GM12878 (cell line): ENCODE results near the gene LYPLAL1. TPM values are rescaled to one million over a fixed set of nuclear protein-coding genes. Genes with fewer than 3 reads are reported as not detected.

Source experiments
- ATAC-seq: fragments of 200-7000 bp; cut with Tn5 transposase; 3 replicates; pipeline ENCODE4 v1.9.1; 2020; ENCODE audit warnings: mild to moderate bottlenecking, moderate library complexity
- BruUV-seq: library from RNA; stranded (reverse); fragments of 400-500 nt; replicated peaks from 2 replicates; lab custom pipeline; 2021; lab: Mats Ljungman, UMichigan
- CTCF ChIA-PET: fragments of 300-600 bp; sonication (Branson Sonifier 250); formaldehyde crosslinking; extraction: SDS; loops from one replicate; lab custom pipeline; 2021; ENCODE audit warnings: inconsistent platforms; lab: Yijun Ruan, JAX
- POLR2A ChIA-PET: fragments of 350-600 bp; formaldehyde crosslinking; extraction: SDS; loops from one replicate; lab custom pipeline; 2021; ENCODE audit warnings: inconsistent platforms; lab: Charles Lee
- RAD21 ChIA-PET: fragments of 300-600 bp; sonication (Branson Sonifier 250); formaldehyde crosslinking; loops from one replicate; lab custom pipeline; 2023; ENCODE audit warnings: antibody characterized with exemption; ENCODE audit not compliant: unreplicated experiment; lab: Charles Lee
- SMC1A ChIA-PET: fragments of 300-600 bp; sonication (Branson Sonifier 250); formaldehyde crosslinking; loops from one replicate; lab custom pipeline; 2023; ENCODE audit not compliant: unreplicated experiment, uncharacterized antibody; lab: Charles Lee
- DNase-seq: peaks from one replicate; pipeline ENCODE4 v3.0.0-alpha.2; 2011; ENCODE audit warnings: low read depth, low spot score
- FAIRE-seq: peaks from 3 replicates; lab custom pipeline; 2011; peaks lifted over from hg19 to GRCh38; lab: Jason Lieb, UNC
- H2AFZ ChIP-seq: 2 replicates; pipeline ENCODE4 v1.6.0; 2011; ENCODE audit warnings: low read depth, low read length, control low read depth; ENCODE audit not compliant: control insufficient read depth
- H3K27ac ChIP-seq: 2 replicates; pipeline ENCODE4 v1.5.1; 2011; ENCODE audit warnings: control low read depth; ENCODE audit not compliant: control insufficient read depth, insufficient read depth
- H3K27me3 ChIP-seq, 2 experiments: replicated peaks in 1 of 2; 2 replicates each; pipeline versions ENCODE4 v1.6.0 to v1.6.1; 2011; ENCODE audit warnings: low read length in 1 of 2; ENCODE audit not compliant: control insufficient read depth in 2 of 2, insufficient read depth in 2 of 2
- H3K36me3 ChIP-seq, 2 experiments: 2 replicates each; pipeline ENCODE4 v1.5.1; 2011; ENCODE audit warnings: low read length in 1 of 2; ENCODE audit not compliant: control insufficient read depth in 2 of 2, insufficient read depth in 2 of 2
- H3K4me1 ChIP-seq: 2 replicates; pipeline ENCODE4 v1.6.1; 2011; ENCODE audit warnings: mild to moderate bottlenecking, low read length, moderate library complexity, mixed read lengths; ENCODE audit not compliant: control insufficient read depth, insufficient read depth
- H3K4me2 ChIP-seq: 2 replicates; pipeline ENCODE4 v1.6.0; 2011; ENCODE audit warnings: control low read depth; ENCODE audit not compliant: control insufficient read depth, insufficient read depth
- H3K4me3 ChIP-seq: fragments of 200-600 bp; sonication (generic); 2 replicates; pipeline ENCODE4 v1.5.1; 2016
- H3K79me2 ChIP-seq: 2 replicates; pipeline ENCODE4 v1.6.0; 2011; ENCODE audit warnings: low read length; ENCODE audit not compliant: control insufficient read depth, insufficient read depth
- H3K9ac ChIP-seq: 2 replicates; pipeline ENCODE4 v1.8.0; 2011; ENCODE audit warnings: low read length, control low read depth, mixed read lengths; ENCODE audit not compliant: control insufficient read depth, insufficient read depth
- H3K9me3 ChIP-seq: replicated peaks from 3 replicates; pipeline ENCODE4 v1.5.1; 2011; ENCODE audit warnings: mild to moderate bottlenecking, low read length; ENCODE audit not compliant: control insufficient read depth, insufficient read depth
- H4K20me1 ChIP-seq: 2 replicates; pipeline ENCODE4 v1.6.0; 2011; ENCODE audit not compliant: control insufficient read depth, insufficient read depth
- CUX1 ChIP-seq: IDR thresholded peaks from 2 replicates; pipeline ENCODE4 v1.6.1; 2012; ENCODE audit warnings: improper control_type of control experiment, low read depth, low read length; ENCODE audit not compliant: insufficient replicate concordance
- E2F8 ChIP-seq: fragments of 450-650 bp; IDR thresholded peaks from 2 replicates; pipeline ENCODE4 v1.6.1; 2018; ENCODE audit warnings: mild to moderate bottlenecking, low read depth, moderate library complexity; ENCODE audit not compliant: partially characterized antibody
- EGR1 ChIP-seq, 2 experiments: IDR thresholded peaks; 1 replicate in 1 of 2; 2 replicates in 1 of 2; pipeline ENCODE4 v1.6.1; 2011 to 2012; ENCODE audit warnings: low read depth in 2 of 2, low read length in 2 of 2, borderline replicate concordance in 1 of 2, mild to moderate bottlenecking in 1 of 2, moderate library complexity in 1 of 2
- FOXK2 ChIP-seq: fragments of 450-650 bp; IDR thresholded peaks from 2 replicates; pipeline ENCODE4 v1.6.1; 2017; ENCODE audit warnings: mild to moderate bottlenecking, moderate library complexity
- IKZF2 ChIP-seq, 2 experiments: fragments of 450-650 bp; IDR thresholded peaks; 2 replicates each; pipeline ENCODE4 v1.6.1; 2017; ENCODE audit warnings: mild to moderate bottlenecking in 2 of 2, moderate library complexity in 2 of 2
- IRF5 ChIP-seq: fragments of 450-650 bp; IDR thresholded peaks from 2 replicates; pipeline ENCODE4 v1.6.1; 2017; ENCODE audit warnings: borderline replicate concordance
- JUND ChIP-seq: IDR thresholded peaks from 2 replicates; pipeline ENCODE4 v1.6.1; 2012; ENCODE audit warnings: low read depth, mild to moderate bottlenecking, low read length, improper control_type of control experiment, moderate library complexity
- KDM1A ChIP-seq: fragments of 200-600 bp; sonication (generic); IDR thresholded peaks from 2 replicates; pipeline ENCODE4 v1.6.1; 2016; ENCODE audit warnings: borderline replicate concordance
- MEF2A ChIP-seq: IDR thresholded peaks from 2 replicates; pipeline ENCODE4 v1.6.1; 2011; ENCODE audit warnings: low read depth, mild to moderate bottlenecking, low read length, moderate library complexity; ENCODE audit not compliant: insufficient read depth
- RBBP5 ChIP-seq: fragments of 200-600 bp; sonication (generic); conservative IDR thresholded peaks from 2 replicates; pipeline ENCODE4 v1.6.1; 2016
- TCF3 ChIP-seq: IDR thresholded peaks from 2 replicates; pipeline ENCODE4 v1.6.1; 2012; ENCODE audit warnings: low read depth, mild to moderate bottlenecking, low read length, borderline replicate concordance; ENCODE audit not compliant: insufficient read depth
- ZNF384 ChIP-seq: IDR thresholded peaks from 2 replicates; pipeline ENCODE4 v1.6.1; 2012; ENCODE audit warnings: low read depth, mild to moderate bottlenecking, low read length, improper control_type of control experiment, borderline replicate concordance
- WGBS: methylation state at CpG from one replicate; pipeline ENCODE4 v1.1.6; 2016; ENCODE audit warnings: low lambda C conversion rate; ENCODE audit not compliant: insufficient replicate concordance, insufficient coverage; ENCODE audit errors: missing lambda C conversion rate; 5-methylcytosine and 5-hydroxymethylcytosine counted together
- in situ Hi-C: fragments of 300-500 bp; cut with MboI; formaldehyde crosslinking; loops from 9 replicates; pipeline ENCODE4 v1.14.3; 2018; ENCODE audit warnings: mixed read lengths
- intact Hi-C: fragments of 100-400 bp; cut with micrococcal nuclease; formaldehyde crosslinking; loops from one replicate; pipeline ENCODE4 v1.14.2; 2022; ENCODE audit not compliant: unreplicated experiment
- polyA plus RNA-seq, 11 experiments: library from polyadenylated mRNA; depleted of rRNA in 4 of 11; unstranded in 6 of 11; stranded (reverse) in 5 of 11; fragments of >200 nt; fragmentation: Nextera tagmentation in 4 of 11; fragmentation: Illumina TruSeq in 1 of 11; extraction: Ambion mirVana in 4 of 11; extraction: Trizol in 1 of 11; gene quantifications; 1 replicate in 1 of 11; 2 replicates in 10 of 11; pipeline versions ENCODE4 v1.2.1 to v1.2.3, GENCODE V29; 2011 to 2016; ENCODE audit warnings: inconsistent platforms in 2 of 11, missing spikeins in 2 of 11, low read depth in 1 of 11
- total RNA-seq, 4 experiments: library from RNA; depleted of rRNA in 3 of 4; stranded (reverse); fragments of >200 nt in 3 of 4; fragmentation: Illumina TruSeq in 1 of 4; extraction: Trizol in 1 of 4; gene quantifications; 2 replicates each; pipeline versions ENCODE4 v1.2.1 to v1.2.3, GENCODE V29; 2013 to 2021

Gene LYPLAL1
- total and polyA plus RNA-seq, 10 of the 15 experiments (the other 5 are each of a cell fraction or from before 2014, with no cell fraction given): 19.4 to 112 (median 40.5) TPM

DNA sequence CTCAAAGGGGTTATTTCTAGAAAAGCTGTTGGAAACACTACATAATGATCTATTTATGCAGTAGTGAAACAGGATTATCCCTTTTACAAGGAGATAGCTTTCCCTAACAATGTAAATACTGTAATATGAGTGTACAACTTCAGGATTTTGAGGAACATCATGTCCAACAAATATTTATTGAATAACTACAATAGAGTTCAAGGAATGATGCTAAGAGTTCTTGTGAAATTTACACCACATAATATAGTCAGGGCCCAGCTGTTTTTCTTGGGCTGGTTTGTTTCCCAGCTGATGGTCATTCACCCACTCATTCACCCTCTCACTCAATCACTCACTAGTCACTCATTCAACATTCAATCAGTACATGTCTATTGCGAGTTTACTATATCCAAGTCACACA, 12.3 kb upstream of the LYPLAL1 start:
- no TSS peak for BruUV-seq
- H3K27me3 ChIP-seq: no peaks in the 10 kb centered on the region
- ChIA-PET SMC1A (interaction anchor here (0.7 to 1.9 kb wide), 9 partner anchors 10 to 98 kb away, joined by 3 to 11 read pairs (median 4); partner anchors contain the start of gene LYPLAL1), CTCF (interaction anchor here (0.8 kb wide), 1 partner anchor 14 kb away, joined by 4 read pairs; no protein-coding TSS in a partner anchor), POLR2A (no interaction called here), RAD21 (interaction anchor here (1.6 kb wide), 1 partner anchor 27 kb away, joined by 4 read pairs; no protein-coding TSS in a partner anchor)
- H3K27ac ChIP-seq: no peak overlapping the region
- ATAC-seq (no peak), DNase-seq (no peak), FAIRE-seq (no peak)
- no peaks in the 10 kb centered on the region for H4K20me1 ChIP-seq
- no peaks in the 10 kb centered on the region for H3K9me3 ChIP-seq
- in situ Hi-C loops: no loop called here
- no peaks in the 10 kb centered on the region for H3K36me3 ChIP-seq
- H3K79me2 ChIP-seq: no peaks in the 10 kb centered on the region
- no peak overlapping the region for H3K4me3 ChIP-seq
- H2AFZ ChIP-seq: no peak overlapping the region
- H3K4me2 ChIP-seq: no peak overlapping the region
- H3K9ac ChIP-seq: no peak overlapping the region
- intact Hi-C loops: no loop called here
- WGBS: 100% methylated on average over 1 of the region's 1 CpG
- no peaks in the 10 kb centered on the region for H3K4me1 ChIP-seq
- TF ChIP-seq IKZF2 (IDR thresholded peaks at IDR 0.05): no peak
- no peak for TF ChIP-seq KDM1A
- TF ChIP-seq E2F8: no peak
- no peak for TF ChIP-seq TCF3
- no peak for TF ChIP-seq RBBP5
- TF ChIP-seq EGR1 (IDR thresholded peaks at IDR 0.05; ENCODE audit: borderline replicate concordance in 1 of 2, low read depth in 2 of 2, low read length in 2 of 2): no peak
- no peak for TF ChIP-seq IRF5
- TF ChIP-seq FOXK2: no peak
- TF ChIP-seq ZNF384: no peak
- TF ChIP-seq MEF2A: no peak
- TF ChIP-seq CUX1: no peak
- no peak for TF ChIP-seq JUND
